Nephron (organoid): ENCODE results near the gene ETV1.

ENCODE experiments used
- H3K27ac Mint-ChIP-seq, 3 experiments: 2 replicates each; pipeline ENCODE4 v1.8.0; 2020; ENCODE audit warnings: mixed read lengths in 3 of 3, mild to moderate bottlenecking in 2 of 3, moderate library complexity in 1 of 3
- H3K27me3 Mint-ChIP-seq: 2 replicates; pipeline ENCODE4 v1.8.0; 2021; ENCODE audit warnings: low read depth, mild to moderate bottlenecking, moderate library complexity, mixed read lengths
- H3K36me3 Mint-ChIP-seq: 2 replicates; pipeline ENCODE4 v1.8.0; 2020; ENCODE audit warnings: low read depth, mixed read lengths
- H3K4me1 Mint-ChIP-seq: 2 replicates; pipeline ENCODE4 v1.8.0; 2020; ENCODE audit warnings: mixed read lengths
- H3K4me3 Mint-ChIP-seq, 3 experiments: 2 replicates each; pipeline ENCODE4 v1.8.0; 2020; ENCODE audit warnings: mild to moderate bottlenecking in 3 of 3, mixed read lengths in 3 of 3, moderate library complexity in 2 of 3
- H3K9me3 Mint-ChIP-seq: 2 replicates; pipeline ENCODE4 v1.8.0; 2020; ENCODE audit warnings: mixed read lengths
- CTCF ChIP-seq, 3 experiments: fragments of 200-600 bp; sonication (generic); IDR thresholded peaks; one replicate each; pipeline ENCODE4 v1.5.0; 2021; ENCODE audit warnings: antibody characterized with exemption in 3 of 3; ENCODE audit not compliant: unreplicated experiment in 3 of 3

Gene ETV1

GRCh38 chr7:13990984-13991790 is 1.7 kb upstream of the ETV1 start:
- Mint-ChIP-seq H3K27me3 (no peaks in the 10 kb centered on the region), H3K9me3 (no peaks in the 10 kb centered on the region), H3K36me3 (no peaks in the 10 kb centered on the region), H3K27ac (no peak overlapping the region), H3K4me3 (no peak overlapping the region), H3K4me1 (no peaks in the 10 kb centered on the region)
- no peak for TF ChIP-seq CTCF (IDR thresholded peaks at IDR 0.05; ENCODE audit: unreplicated experiment in 3 of 3)

GRCh38 chr7:13990319-13990983 is 985 bp upstream of the ETV1 start:
- TF ChIP-seq CTCF (IDR thresholded peaks at IDR 0.05; ENCODE audit: unreplicated experiment in 3 of 3) = no peak
- Mint-ChIP-seq H3K4me3 (no peak overlapping the region), H3K27ac (no peak overlapping the region), H3K36me3 (no peaks in the 10 kb centered on the region), H3K27me3 (no peaks in the 10 kb centered on the region), H3K9me3 (no peaks in the 10 kb centered on the region), H3K4me1 (peaks cover 5% of the 10 kb centered on the region)

GRCh38 chr7:13989949-13990305 is 461 bp upstream of the ETV1 start:
- no peak for TF ChIP-seq CTCF (IDR thresholded peaks at IDR 0.05; ENCODE audit: unreplicated experiment in 3 of 3)
- Mint-ChIP-seq H3K4me1 (peaks cover 5% of the 10 kb centered on the region), H3K27me3 (no peaks in the 10 kb centered on the region)

GRCh38 chr7:13988731-13989125 is 738 bp downstream of the ETV1 start:
- no peak overlapping the region for H3K27ac Mint-ChIP-seq
- no peaks in the 10 kb centered on the region for H3K27me3 Mint-ChIP-seq
- H3K36me3 Mint-ChIP-seq = no peaks in the 10 kb centered on the region
- H3K4me3 Mint-ChIP-seq = no peak overlapping the region
- no peaks in the 10 kb centered on the region for H3K9me3 Mint-ChIP-seq
- peaks cover 5% of the 10 kb centered on the region for H3K4me1 Mint-ChIP-seq
- TF ChIP-seq CTCF (IDR thresholded peaks at IDR 0.05; ENCODE audit: unreplicated experiment in 3 of 3) = no peak

More at GRCh38 chr7:13989949-13990305, 461 bp upstream of the ETV1 start:
- H3K4me3 Mint-ChIP-seq = no peak overlapping the region
- H3K9me3 Mint-ChIP-seq = no peaks in the 10 kb centered on the region
- H3K36me3 Mint-ChIP-seq = no peaks in the 10 kb centered on the region
- no peak overlapping the region for H3K27ac Mint-ChIP-seq

- Mint-ChIP-seq H3K4me1 (peaks cover 6% of the 10 kb centered on the region), H3K36me3 (no peaks in the 10 kb centered on the region), H3K9me3 (no peaks in the 10 kb centered on the region), H3K27ac (no peak overlapping the region), H3K27me3 (no peaks in the 10 kb centered on the region), H3K4me3 (no peak overlapping the region)
- no peak for TF ChIP-seq CTCF (IDR thresholded peaks at IDR 0.05; ENCODE audit: unreplicated experiment in 3 of 3)
Observed at GRCh38 chr7:13988065-13988464, 1.4 kb downstream of the ETV1 start.

- no peak overlapping the region for H3K4me3 Mint-ChIP-seq
- H3K4me1 Mint-ChIP-seq = peaks cover 13% of the 10 kb centered on the region
- no peaks in the 10 kb centered on the region for H3K27me3 Mint-ChIP-seq
- H3K9me3 Mint-ChIP-seq = no peaks in the 10 kb centered on the region
- TF ChIP-seq CTCF (IDR thresholded peaks at IDR 0.05; ENCODE audit: unreplicated experiment in 3 of 3) = no peak
- H3K27ac Mint-ChIP-seq = no peak overlapping the region
- H3K36me3 Mint-ChIP-seq = no peaks in the 10 kb centered on the region
Observed at GRCh38 chr7:13987395-13987794, 2.1 kb downstream of the ETV1 start.
